Stomach (tissue), 4 donors: ENCODE results near the gene GPR158.

Source experiments
- EP300 ChIP-seq: sonication (generic); formaldehyde crosslinking; IDR thresholded peaks from one replicate; pipeline ENCODE4 v1.6.1; 2017; ENCODE audit warnings: antibody characterized with exemption
- POLR2A ChIP-seq, 4 donors: fragments of 450-650 bp; IDR thresholded peaks; one replicate each; pipeline ENCODE4 v1.6.1; 2016; ENCODE audit warnings: antibody characterized with exemption in 4 of 4, control low read depth in 2 of 4, mild to moderate bottlenecking in 1 of 4, moderate library complexity in 1 of 4
- POLR2AphosphoS5 ChIP-seq, 3 donors: sonication (generic); formaldehyde crosslinking; IDR thresholded peaks; one replicate each; pipeline ENCODE4 v1.6.1; 2016; ENCODE audit warnings: antibody characterized with exemption in 3 of 3
- TF ChIP-seq, protein P1 (sequence below), 7 experiments: fragments of 450-650 bp in 4 of 7; fragments of 200-600 bp in 3 of 7; sonication (generic) in 3 of 7; IDR thresholded peaks; one replicate each; pipeline ENCODE4 v1.5.1; 2016 to 2019; ENCODE audit warnings: antibody characterized with exemption in 7 of 7, control low read depth in 2 of 7, mild to moderate bottlenecking in 1 of 7

DNA sequence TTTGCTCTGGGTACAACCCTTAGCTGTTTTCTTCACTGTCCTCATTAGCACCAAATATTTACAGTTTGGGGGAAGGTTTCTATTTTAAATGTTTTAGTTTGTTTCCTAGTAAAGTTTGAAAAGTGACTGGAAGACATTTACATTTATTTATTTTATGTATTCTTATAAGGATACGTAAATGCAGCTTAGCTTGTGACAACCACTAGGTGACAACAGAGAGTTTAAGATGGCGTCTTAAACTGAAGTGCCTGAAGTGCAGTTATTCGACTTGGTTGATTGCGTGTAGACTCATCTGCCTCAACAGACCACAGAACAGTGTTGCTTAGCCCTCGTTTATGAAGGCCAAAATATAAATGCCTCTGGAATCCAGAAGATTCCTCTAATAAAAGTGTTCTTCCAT, 381.1 kb downstream of the GPR158 start:
- TF ChIP-seq POLR2AphosphoS5 (IDR thresholded peaks at IDR 0.05) (no peak), POLR2A (IDR thresholded peaks at IDR 0.05) (no peak), EP300 (no peak)
- TF ChIP-seq, protein P1, sequence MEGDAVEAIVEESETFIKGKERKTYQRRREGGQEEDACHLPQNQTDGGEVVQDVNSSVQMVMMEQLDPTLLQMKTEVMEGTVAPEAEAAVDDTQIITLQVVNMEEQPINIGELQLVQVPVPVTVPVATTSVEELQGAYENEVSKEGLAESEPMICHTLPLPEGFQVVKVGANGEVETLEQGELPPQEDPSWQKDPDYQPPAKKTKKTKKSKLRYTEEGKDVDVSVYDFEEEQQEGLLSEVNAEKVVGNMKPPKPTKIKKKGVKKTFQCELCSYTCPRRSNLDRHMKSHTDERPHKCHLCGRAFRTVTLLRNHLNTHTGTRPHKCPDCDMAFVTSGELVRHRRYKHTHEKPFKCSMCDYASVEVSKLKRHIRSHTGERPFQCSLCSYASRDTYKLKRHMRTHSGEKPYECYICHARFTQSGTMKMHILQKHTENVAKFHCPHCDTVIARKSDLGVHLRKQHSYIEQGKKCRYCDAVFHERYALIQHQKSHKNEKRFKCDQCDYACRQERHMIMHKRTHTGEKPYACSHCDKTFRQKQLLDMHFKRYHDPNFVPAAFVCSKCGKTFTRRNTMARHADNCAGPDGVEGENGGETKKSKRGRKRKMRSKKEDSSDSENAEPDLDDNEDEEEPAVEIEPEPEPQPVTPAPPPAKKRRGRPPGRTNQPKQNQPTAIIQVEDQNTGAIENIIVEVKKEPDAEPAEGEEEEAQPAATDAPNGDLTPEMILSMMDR (IDR thresholded peaks at IDR 0.05) = no peak
